Neural cell (in vitro differentiated cells): ENCODE measurements around the gene TFB1M. TPM values are rescaled to one million over a fixed set of nuclear protein-coding genes. Genes with fewer than 3 reads are reported as not detected.
"Not testable (repeated sequence)": the region's sequence is repeated elsewhere in the genome, so short reads cannot be mapped to it uniquely, and the experiment has no call there.

Source experiments
- H2AFZ ChIP-seq: fragments of 200-600, 300-800 bp; sonication (generic), shearing (Covaris generic); 2 replicates; pipeline ENCODE4 v1.6.0; 2014; ENCODE audit warnings: low read depth, mild to moderate bottlenecking, antibody characterized with exemption, low read length, moderate library complexity
- H3F3A ChIP-seq: fragments of 200-600 bp; shearing (Covaris generic); 2 replicates; pipeline ENCODE4 v1.6.1; 2016; ENCODE audit warnings: mild to moderate bottlenecking, moderate library complexity, mixed read lengths, antibody characterized with exemption, low read length; ENCODE audit not compliant: insufficient read depth, poor library complexity, severe bottlenecking
- H3K27ac ChIP-seq: fragments of 200-600, 300-800 bp; sonication (generic), shearing (Covaris generic); 2 replicates; pipeline ENCODE4 v1.5.1; 2014; ENCODE audit warnings: mild to moderate bottlenecking, low read length, moderate library complexity
- H3K27me3 ChIP-seq: fragments of 300-800, 200-600 bp; sonication (generic), shearing (Covaris generic); 2 replicates; pipeline ENCODE4 v1.6.0; 2014; ENCODE audit warnings: mild to moderate bottlenecking, low read depth, low read length, moderate library complexity; ENCODE audit not compliant: insufficient read depth
- H3K36me3 ChIP-seq: fragments of 300-800, 200-600 bp; sonication (generic), shearing (Covaris generic); 2 replicates; pipeline ENCODE4 v1.5.1; 2014; ENCODE audit warnings: mild to moderate bottlenecking, antibody characterized with exemption, low read length, moderate library complexity; ENCODE audit not compliant: insufficient read depth
- H3K4me2 ChIP-seq: fragments of 300-800, 200-600 bp; sonication (generic), shearing (Covaris generic); 2 replicates; pipeline ENCODE4 v1.6.0; 2014; ENCODE audit warnings: mild to moderate bottlenecking, low read length
- H3K4me3 ChIP-seq: fragments of 300-800, 200-600 bp; sonication (generic), shearing (Covaris generic); 2 replicates; pipeline ENCODE4 v1.5.1; 2014; ENCODE audit warnings: mild to moderate bottlenecking, low read length, moderate library complexity
- H3K79me2 ChIP-seq: fragments of 200-600 bp; shearing (Covaris generic); replicated peaks from 2 replicates; pipeline ENCODE4 v1.6.0; 2014; ENCODE audit warnings: mild to moderate bottlenecking, low read length, moderate library complexity; ENCODE audit not compliant: insufficient read depth
- H3K9ac ChIP-seq: fragments of 300-800, 200-600 bp; sonication (generic), shearing (Covaris generic); 2 replicates; pipeline ENCODE4 v1.6.1; 2016; ENCODE audit warnings: mild to moderate bottlenecking, low read length, mixed read lengths
- H3K9me2 ChIP-seq: fragments of 200-600 bp; shearing (Covaris generic); 2 replicates; pipeline ENCODE4 v1.6.1; 2016; ENCODE audit warnings: mild to moderate bottlenecking, low read length, mixed read lengths; ENCODE audit not compliant: insufficient read depth
- H3K9me3 ChIP-seq: fragments of 200-600, 300-800 bp; sonication (generic), shearing (Covaris generic); 2 replicates; pipeline ENCODE4 v1.6.1; 2016; ENCODE audit warnings: mild to moderate bottlenecking, mixed run types, low read length, moderate library complexity, mixed read lengths
- H4K20me1 ChIP-seq: fragments of 200-600 bp; shearing (Covaris generic); 2 replicates; pipeline ENCODE4 v1.6.1; 2016; ENCODE audit warnings: mild to moderate bottlenecking, mixed run types; ENCODE audit not compliant: insufficient read depth
- CTCF ChIP-seq: fragments of 450-650 bp; IDR thresholded peaks from 2 replicates; pipeline ENCODE4 v1.5.1; 2014; ENCODE audit warnings: antibody characterized with exemption, mild to moderate bottlenecking, moderate library complexity; ENCODE audit not compliant: poor library complexity, severe bottlenecking
- EP300 ChIP-seq: fragments of 450-650 bp; conservative IDR thresholded peaks from 2 replicates; pipeline ENCODE4 v1.6.1; 2014; ENCODE audit warnings: antibody characterized with exemption, mild to moderate bottlenecking, moderate library complexity; ENCODE audit not compliant: poor library complexity, severe bottlenecking
- EZH2 ChIP-seq: fragments of 200-600, 300-800 bp; shearing (Covaris generic), sonication (generic); IDR thresholded peaks from 2 replicates; pipeline ENCODE4 v1.6.1; 2014; ENCODE audit warnings: antibody characterized with exemption, low read length, borderline replicate concordance, mild to moderate bottlenecking; ENCODE audit not compliant: insufficient read depth, poor library complexity, severe bottlenecking
- MXI1 ChIP-seq: fragments of 450-650 bp; conservative IDR thresholded peaks from 2 replicates; pipeline ENCODE4 v1.6.1; 2014; ENCODE audit warnings: antibody characterized with exemption, mild to moderate bottlenecking; ENCODE audit not compliant: poor library complexity, severe bottlenecking
- POLR2AphosphoS5 ChIP-seq: IDR thresholded peaks from 2 replicates; pipeline ENCODE4 v1.6.1; 2012
- RAD21 ChIP-seq: fragments of 450-650 bp; conservative IDR thresholded peaks from 2 replicates; pipeline ENCODE4 v1.6.1; 2014; ENCODE audit warnings: antibody characterized with exemption, mild to moderate bottlenecking, moderate library complexity
- REST ChIP-seq: IDR thresholded peaks from 2 replicates; pipeline ENCODE4 v1.6.1; 2012; ENCODE audit warnings: borderline replicate concordance
- SMC3 ChIP-seq: fragments of 450-650 bp; conservative IDR thresholded peaks from 2 replicates; pipeline ENCODE4 v1.6.1; 2014; ENCODE audit warnings: antibody characterized with exemption, mild to moderate bottlenecking, moderate library complexity; ENCODE audit not compliant: poor library complexity
- TAF1 ChIP-seq: IDR thresholded peaks from 2 replicates; pipeline ENCODE4 v1.6.1; 2012; ENCODE audit warnings: low read depth
- polyA plus RNA-seq: library from polyadenylated mRNA; depleted of rRNA; stranded (reverse); fragments of >200 nt; gene quantifications from 2 replicates; pipeline ENCODE4 v1.2.3, GENCODE V29; 2014

Gene TFB1M
- polyA plus RNA-seq, 1 donor from 2014 or later, result 15.5 TPM

- Histone ChIP-seq H3K36me3 (no peaks in the 10 kb centered on the region), H3K27me3 (no peaks in the 10 kb centered on the region), H3K79me2 (peaks cover 57% of the 10 kb centered on the region), H3K9me3 (no peaks in the 10 kb centered on the region), H3K4me3 (peak overlapping the region; percentile 68), H3F3A (peaks cover 3% of the 10 kb centered on the region), H3K9me2 (no peaks in the 10 kb centered on the region), H3K9ac (no peak overlapping the region), H4K20me1 (no peaks in the 10 kb centered on the region), H3K4me2 (no peak overlapping the region), H3K27ac (peak overlapping the region; percentile 45), H2AFZ (no peak overlapping the region)
- no peak for TF ChIP-seq CTCF
- TF ChIP-seq TAF1, result no peak
- TF ChIP-seq POLR2AphosphoS5, result no peak
- TF ChIP-seq REST, result no peak
- TF ChIP-seq MXI1, result no peak
- TF ChIP-seq RAD21, result no peak
- TF ChIP-seq EP300, result no peak
- no peak for TF ChIP-seq EZH2
- TF ChIP-seq SMC3, result no peak
Measured at GRCh38 chr6:155219858-155220301, 94.4 kb downstream of the TFB1M start.

- no peak overlapping the region for H2AFZ ChIP-seq
- no peaks in the 10 kb centered on the region for H4K20me1 ChIP-seq
- no peaks in the 10 kb centered on the region for H3K9me3 ChIP-seq
- no peak overlapping the region for H3K27ac ChIP-seq
- peaks cover 3% of the 10 kb centered on the region for H3F3A ChIP-seq
- peak overlapping the region; percentile 68 for H3K4me3 ChIP-seq
- H3K27me3 ChIP-seq, result no peaks in the 10 kb centered on the region
- H3K36me3 ChIP-seq, result no peaks in the 10 kb centered on the region
- no peaks in the 10 kb centered on the region for H3K9me2 ChIP-seq
- H3K9ac ChIP-seq, result no peak overlapping the region
- peaks cover 51% of the 10 kb centered on the region for H3K79me2 ChIP-seq
- no peak overlapping the region for H3K4me2 ChIP-seq
- TF ChIP-seq REST (no peak), SMC3 (no peak), RAD21 (no peak)
Measured at GRCh38 chr6:155219299-155219698, 95.0 kb downstream of the TFB1M start.

- H2AFZ ChIP-seq, H3K36me3 ChIP-seq, H3K9ac ChIP-seq, H4K20me1 ChIP-seq, H3F3A ChIP-seq, H3K27me3 ChIP-seq, H3K9me2 ChIP-seq, H3K9me3 ChIP-seq: not testable (repeated sequence)
- Histone ChIP-seq H3K4me2 (peak overlapping the region; percentile 73), H3K4me3 (peak overlapping the region; percentile 68), H3K27ac (peak overlapping the region; percentile 85), H3K79me2 (peaks cover 45% of the 10 kb centered on the region)
Measured at GRCh38 chr6:155218711-155219110, 95.6 kb downstream of the TFB1M start.
